RWPE2 (cell line): ENCODE measurements around the gene ADGRF1.

Source experiments
- ATAC-seq: fragments of 200-7000 bp; cut with Tn5 transposase; 3 replicates; pipeline ENCODE4 v1.9.1; 2021; ENCODE audit warnings: low read depth
- DNase-seq: peaks from one replicate; pipeline ENCODE4 v3.0.0-alpha.2; 2020; ENCODE audit warnings: low spot score
- H3K27ac ChIP-seq: fragments of 450-650 bp; 2 replicates; pipeline ENCODE4 v1.5.1; 2017; ENCODE audit warnings: mild to moderate bottlenecking; ENCODE audit not compliant: poor library complexity, severe bottlenecking
- H3K27me3 ChIP-seq: fragments of 250-450 bp; sonication (Bioruptor Pico); 2 replicates; pipeline ENCODE4 v1.5.1; 2021; ENCODE audit warnings: mild to moderate bottlenecking, moderate library complexity; ENCODE audit not compliant: insufficient read depth, poor library complexity, severe bottlenecking
- H3K36me3 ChIP-seq: fragments of 250-450 bp; sonication (Bioruptor Pico); 2 replicates; pipeline ENCODE4 v1.5.1; 2020; ENCODE audit warnings: low read depth, mild to moderate bottlenecking, moderate library complexity
- H3K4me1 ChIP-seq: fragments of 250-450 bp; sonication (Bioruptor Pico); 2 replicates; pipeline ENCODE4 v1.5.1; 2021; ENCODE audit warnings: mild to moderate bottlenecking, moderate library complexity; ENCODE audit not compliant: insufficient read depth, poor library complexity, severe bottlenecking
- H3K4me3 ChIP-seq: fragments of 250-450 bp; sonication (Bioruptor Pico); 2 replicates; pipeline ENCODE4 v1.5.1; 2021; ENCODE audit warnings: mild to moderate bottlenecking, moderate library complexity; ENCODE audit not compliant: severe bottlenecking
- H3K9me3 ChIP-seq: fragments of 250-450 bp; sonication (Bioruptor Pico); 2 replicates; pipeline ENCODE4 v1.5.1; 2021; ENCODE audit warnings: mild to moderate bottlenecking, moderate library complexity; ENCODE audit not compliant: severe bottlenecking
- CTCF ChIP-seq: fragments of 450-650 bp; IDR thresholded peaks from one replicate; pipeline ENCODE4 v1.5.1; 2017; ENCODE audit warnings: mild to moderate bottlenecking, moderate library complexity; ENCODE audit not compliant: poor library complexity, severe bottlenecking

Gene ADGRF1

DNA sequence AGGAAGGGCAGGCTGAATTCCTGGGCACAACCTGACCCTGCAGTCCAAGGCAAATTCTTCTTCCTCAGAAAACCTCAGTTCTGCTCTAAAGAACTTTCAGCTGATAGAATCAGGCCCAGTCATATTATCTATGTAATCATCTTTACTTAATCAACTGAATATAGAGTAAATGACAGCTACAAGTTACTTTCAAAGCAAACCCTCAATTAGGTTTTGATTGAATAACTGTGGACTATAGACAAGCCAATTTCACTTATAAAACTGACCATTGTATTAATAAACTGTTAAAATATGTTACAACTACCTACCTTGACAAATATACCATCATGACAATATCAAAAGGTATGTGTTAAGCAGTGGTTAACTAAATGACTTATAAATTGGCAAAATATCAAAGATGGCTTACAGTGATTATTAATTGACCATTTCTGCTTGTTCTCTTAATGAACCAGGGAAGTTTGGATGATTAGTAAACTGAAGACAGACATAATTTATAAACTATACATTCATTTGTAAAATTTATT, 74.2 kb downstream of the ADGRF1 start:
- Histone ChIP-seq H3K36me3 (no peaks in the 10 kb centered on the region), H3K9me3 (no peaks in the 10 kb centered on the region), H3K27ac (no peak overlapping the region), H3K4me3 (no peak overlapping the region), H3K27me3 (no peaks in the 10 kb centered on the region), H3K4me1 (peaks cover 2% of the 10 kb centered on the region)
- 0 out of 3 replicates have a peak, but pooled peaks have one; percentile 12 for ATAC-seq
- no peak for DNase-seq
- TF ChIP-seq CTCF = no peak

DNA sequence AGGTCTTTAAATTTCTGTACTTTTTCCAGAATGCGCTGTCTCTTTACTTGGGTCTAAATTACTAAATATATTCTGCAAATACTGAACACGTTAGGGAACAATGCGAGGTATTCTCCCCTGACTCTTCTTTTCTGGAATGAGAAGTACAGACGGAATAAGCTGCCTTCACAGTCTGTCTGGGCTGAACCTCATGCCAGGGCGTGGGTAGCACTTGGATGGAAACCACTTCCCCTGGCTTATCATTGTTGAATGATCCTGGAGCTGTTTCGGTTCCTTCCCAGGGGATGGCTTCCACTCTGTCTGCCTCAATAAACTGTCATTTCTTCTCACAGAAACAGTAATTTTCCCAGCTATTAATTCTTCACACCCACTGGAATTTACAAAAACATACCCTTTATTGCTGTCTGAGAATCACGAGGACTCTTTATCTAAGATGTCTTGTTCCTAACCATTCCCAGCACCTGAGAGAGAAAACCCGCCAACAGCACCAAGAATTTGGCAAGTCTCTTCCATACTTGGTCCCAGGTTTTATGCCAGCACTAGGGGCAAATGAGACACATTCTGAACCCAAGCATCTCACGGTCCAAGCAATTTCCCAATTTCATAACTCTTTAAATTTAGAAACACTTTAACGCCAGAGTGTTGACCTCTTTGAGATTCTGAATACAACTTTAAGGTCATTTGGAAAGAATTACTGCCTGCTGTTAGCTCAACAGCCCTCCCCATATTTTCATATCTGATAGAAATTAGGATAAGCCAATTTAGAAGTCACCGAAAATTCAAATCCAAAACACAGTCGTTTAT, 77.2 kb downstream of the ADGRF1 start:
- no peak for DNase-seq
- no peak for TF ChIP-seq CTCF
- no peak overlapping the region for H3K4me3 ChIP-seq
- no peak overlapping the region for H3K27ac ChIP-seq
- H3K9me3 ChIP-seq = no peaks in the 10 kb centered on the region
- no peaks in the 10 kb centered on the region for H3K36me3 ChIP-seq
- no peaks in the 10 kb centered on the region for H3K27me3 ChIP-seq
- no peaks in the 10 kb centered on the region for H3K4me1 ChIP-seq
- no peak for ATAC-seq

GRCh38 chr6:46963626-46964025, 78.5 kb downstream of the ADGRF1 start:
- Histone ChIP-seq H3K9me3 (no peaks in the 10 kb centered on the region), H3K27ac (no peak overlapping the region), H3K4me3 (no peak overlapping the region), H3K36me3 (no peaks in the 10 kb centered on the region), H3K27me3 (no peaks in the 10 kb centered on the region), H3K4me1 (no peaks in the 10 kb centered on the region)
- no peak for TF ChIP-seq CTCF
- ATAC-seq = no peak
- no peak for DNase-seq

DNA sequence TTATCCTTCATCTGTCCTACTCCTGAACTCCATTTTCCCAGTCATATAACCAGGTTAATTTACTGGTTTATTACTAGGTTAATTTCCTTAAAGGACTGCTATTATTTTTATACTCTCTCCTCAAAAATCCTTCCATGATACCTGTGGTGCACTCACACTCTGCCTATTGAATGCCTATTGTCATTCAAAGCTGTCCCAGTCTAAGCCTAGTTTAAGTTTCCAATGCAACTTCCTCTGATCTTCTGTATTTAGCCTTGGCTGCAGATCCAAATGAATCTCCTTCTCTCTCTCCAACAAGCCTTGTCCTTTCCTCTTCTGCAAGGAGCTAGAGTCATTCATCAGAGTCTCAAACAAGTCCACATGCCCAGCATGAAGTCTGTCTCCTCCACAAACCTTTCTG, 79.1 kb downstream of the ADGRF1 start:
- DNase-seq (no peak), ATAC-seq (no peak)
- H3K36me3 ChIP-seq = no peaks in the 10 kb centered on the region
- no peaks in the 10 kb centered on the region for H3K4me1 ChIP-seq
- H3K4me3 ChIP-seq = no peak overlapping the region
- H3K27ac ChIP-seq = no peak overlapping the region
- no peaks in the 10 kb centered on the region for H3K27me3 ChIP-seq
- no peaks in the 10 kb centered on the region for H3K9me3 ChIP-seq
- TF ChIP-seq CTCF = no peak

DNA sequence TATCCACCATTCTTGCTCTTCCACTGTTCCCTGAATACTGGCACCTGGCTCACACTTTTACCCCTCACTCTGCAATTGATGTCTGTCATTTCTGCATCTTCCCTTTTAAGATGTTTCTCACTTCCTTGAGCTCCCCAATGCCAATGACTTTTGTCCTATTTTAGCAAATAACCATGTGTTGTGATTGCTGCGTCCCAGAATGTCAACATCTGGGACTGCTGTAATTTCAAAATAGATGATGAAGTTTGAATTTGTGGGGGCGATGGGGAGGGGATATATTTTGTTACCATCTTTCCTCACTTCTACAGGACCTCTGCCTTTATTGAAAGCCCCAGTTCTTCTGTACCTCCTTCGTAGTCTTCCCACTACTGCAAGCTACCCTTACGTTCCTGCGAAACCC, 80.4 kb downstream of the ADGRF1 start:
- no peak for DNase-seq
- H3K4me3 ChIP-seq = no peak overlapping the region
- H3K27ac ChIP-seq = no peak overlapping the region
- H3K36me3 ChIP-seq = no peaks in the 10 kb centered on the region
- H3K4me1 ChIP-seq = no peaks in the 10 kb centered on the region
- no peaks in the 10 kb centered on the region for H3K9me3 ChIP-seq
- ATAC-seq = no peak
- TF ChIP-seq CTCF = no peak
- H3K27me3 ChIP-seq = no peaks in the 10 kb centered on the region
